Measurements from ENCODE around the gene PSMD13. TPM values are rescaled to one million over a fixed set of nuclear protein-coding genes. Genes with fewer than 3 reads are reported as not detected.

The PSMD13 gene
- total and polyA plus RNA-seq, 2 experiments from 2014 or later, result 91.8 to 146 TPM

DNA sequence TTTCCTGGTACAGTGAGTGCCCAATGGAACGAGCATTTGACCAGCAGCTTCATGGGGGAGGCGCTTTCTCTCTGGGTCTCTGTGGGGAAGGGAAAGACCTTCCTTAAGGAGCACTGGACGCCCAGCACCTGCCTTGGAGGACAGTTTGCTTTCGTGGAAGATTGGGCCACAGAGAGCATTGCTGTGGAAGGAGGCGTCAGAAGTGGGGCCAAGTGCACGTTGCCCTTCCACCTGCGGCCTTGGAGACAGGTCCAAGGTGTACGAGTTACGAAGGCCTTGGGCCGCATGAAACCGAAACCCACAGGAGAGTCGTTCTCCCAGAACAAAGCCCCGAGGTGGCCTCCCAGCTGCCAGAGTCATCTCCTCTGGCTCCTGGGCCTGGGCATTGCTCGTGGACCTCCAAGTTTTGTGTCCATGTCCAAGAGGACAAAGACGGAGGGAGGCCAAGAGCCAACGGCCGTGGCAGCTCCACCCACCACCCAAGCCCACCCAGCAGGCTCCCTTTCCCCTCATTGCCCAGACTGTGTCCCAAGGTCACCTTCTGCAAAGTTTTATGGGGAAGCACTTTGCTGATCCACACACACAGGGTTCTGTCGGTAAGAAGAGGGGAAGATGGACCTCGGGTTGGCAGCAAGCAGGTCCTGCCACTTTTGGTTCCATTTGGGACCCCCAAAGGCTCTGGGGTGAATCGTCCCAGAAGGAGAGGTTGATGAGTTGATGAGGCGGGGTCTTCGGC is 35.6 kb downstream of the PSMD13 start:
- WGBS (ENCODE audit: low lambda C conversion rate, missing lambda C conversion rate), result 94% methylated on average over 22 of the region's 22 CpGs
- H2AFZ ChIP-seq, result no peak overlapping the region

DNA sequence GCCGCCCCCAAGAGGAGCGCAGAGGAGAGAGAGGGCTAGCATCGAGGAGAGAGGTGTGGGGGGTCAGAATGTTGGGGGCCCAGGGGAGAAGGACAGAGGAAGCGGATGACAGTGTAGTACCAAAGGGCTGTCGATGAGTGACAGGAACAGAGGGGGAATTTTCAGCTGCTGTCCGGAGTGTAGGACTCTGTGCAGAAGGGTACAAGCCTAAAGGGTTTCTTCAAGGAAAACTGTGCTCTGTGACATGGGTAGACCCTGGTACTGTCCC is 36.1 kb downstream of the PSMD13 start:
- DNase-seq (ENCODE audit: low spot score), result no peak
- Histone ChIP-seq H3K79me2 (no peaks in the 10 kb centered on the region), H3K4me1 (ENCODE audit: insufficient read depth) (peaks cover 7% of the 10 kb centered on the region), H3K4me3 (no peak overlapping the region), H3K9me2 (replicated peaks; ENCODE audit: insufficient read depth) (no peaks in the 10 kb centered on the region), H2AFZ (no peak overlapping the region), H3K27me3 (no peaks in the 10 kb centered on the region), H3K4me2 (no peak overlapping the region), H3K36me3 (replicated peaks; ENCODE audit: insufficient read depth, low read depth) (no peaks in the 10 kb centered on the region), H4K20me1 (ENCODE audit: insufficient read depth, poor library complexity, severe bottlenecking) (no peaks in the 10 kb centered on the region), H3K9me3 (ENCODE audit: low read depth) (no peaks in the 10 kb centered on the region), H3K27ac (no peak overlapping the region)
- no peak for TF ChIP-seq EZH2 (IDR thresholded peaks at IDR 0.05; ENCODE audit: borderline replicate concordance)
- TF ChIP-seq EZH2phosphoT487 (IDR thresholded peaks at IDR 0.05; ENCODE audit: low read depth, severe bottlenecking, unreplicated experiment), result no peak
- TF ChIP-seq, protein P1, sequence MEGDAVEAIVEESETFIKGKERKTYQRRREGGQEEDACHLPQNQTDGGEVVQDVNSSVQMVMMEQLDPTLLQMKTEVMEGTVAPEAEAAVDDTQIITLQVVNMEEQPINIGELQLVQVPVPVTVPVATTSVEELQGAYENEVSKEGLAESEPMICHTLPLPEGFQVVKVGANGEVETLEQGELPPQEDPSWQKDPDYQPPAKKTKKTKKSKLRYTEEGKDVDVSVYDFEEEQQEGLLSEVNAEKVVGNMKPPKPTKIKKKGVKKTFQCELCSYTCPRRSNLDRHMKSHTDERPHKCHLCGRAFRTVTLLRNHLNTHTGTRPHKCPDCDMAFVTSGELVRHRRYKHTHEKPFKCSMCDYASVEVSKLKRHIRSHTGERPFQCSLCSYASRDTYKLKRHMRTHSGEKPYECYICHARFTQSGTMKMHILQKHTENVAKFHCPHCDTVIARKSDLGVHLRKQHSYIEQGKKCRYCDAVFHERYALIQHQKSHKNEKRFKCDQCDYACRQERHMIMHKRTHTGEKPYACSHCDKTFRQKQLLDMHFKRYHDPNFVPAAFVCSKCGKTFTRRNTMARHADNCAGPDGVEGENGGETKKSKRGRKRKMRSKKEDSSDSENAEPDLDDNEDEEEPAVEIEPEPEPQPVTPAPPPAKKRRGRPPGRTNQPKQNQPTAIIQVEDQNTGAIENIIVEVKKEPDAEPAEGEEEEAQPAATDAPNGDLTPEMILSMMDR (IDR thresholded peaks at IDR 0.05; ENCODE audit: poor library complexity), result no peak
- WGBS (ENCODE audit: low lambda C conversion rate, missing lambda C conversion rate), result 95% methylated on average over 6 of the region's 6 CpGs

More for the DNA sequence above, 35.6 kb downstream of the PSMD13 start:
- DNase-seq (ENCODE audit: low spot score), result no peak
- H3K9me3 ChIP-seq (ENCODE audit: low read depth), result no peaks in the 10 kb centered on the region
- H3K79me2 ChIP-seq, result no peaks in the 10 kb centered on the region
- no peaks in the 10 kb centered on the region for H3K36me3 ChIP-seq (replicated peaks; ENCODE audit: insufficient read depth, low read depth)
- H3K27ac ChIP-seq, result peak overlapping the region; percentile 55
- no peak overlapping the region for H3K4me3 ChIP-seq
- no peak for TF ChIP-seq EZH2phosphoT487 (IDR thresholded peaks at IDR 0.05; ENCODE audit: low read depth, severe bottlenecking, unreplicated experiment)
- TF ChIP-seq, protein P1 (IDR thresholded peaks at IDR 0.05; ENCODE audit: poor library complexity), result no peak
- no peak for TF ChIP-seq EZH2 (IDR thresholded peaks at IDR 0.05; ENCODE audit: borderline replicate concordance)
- no peaks in the 10 kb centered on the region for H3K9me2 ChIP-seq (replicated peaks; ENCODE audit: insufficient read depth)
- H3K27me3 ChIP-seq, result no peaks in the 10 kb centered on the region
- no peaks in the 10 kb centered on the region for H4K20me1 ChIP-seq (ENCODE audit: insufficient read depth, poor library complexity, severe bottlenecking)
- no peak overlapping the region for H3K4me2 ChIP-seq
- peaks cover 7% of the 10 kb centered on the region for H3K4me1 ChIP-seq (ENCODE audit: insufficient read depth)

DNA sequence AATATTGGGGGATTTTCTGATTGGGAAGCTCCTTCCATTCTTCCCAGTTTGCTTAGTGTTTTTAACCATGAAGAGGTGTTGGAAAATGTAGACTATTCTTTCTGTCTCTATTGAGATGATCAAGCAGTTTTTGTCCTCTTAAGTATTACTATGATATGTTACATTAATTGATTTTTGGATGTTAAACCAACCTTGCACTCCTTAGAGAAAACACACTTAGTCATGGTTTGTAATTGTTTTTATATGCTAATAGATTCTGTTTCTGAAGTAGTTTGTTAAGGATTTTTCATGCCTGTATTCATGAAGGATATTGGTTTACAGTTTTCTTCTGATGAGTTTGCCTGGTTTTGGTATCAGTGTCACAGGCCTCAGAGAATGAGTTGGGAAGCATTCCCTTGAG is 39.4 kb downstream of the PSMD13 start:
- no peaks in the 10 kb centered on the region for H3K27me3 ChIP-seq
- H3K27ac ChIP-seq, result no peak overlapping the region

More for the DNA sequence above, 39.4 kb downstream of the PSMD13 start:
- TF ChIP-seq, protein P1 (IDR thresholded peaks at IDR 0.05; ENCODE audit: poor library complexity), result no peak
- TF ChIP-seq EZH2phosphoT487 (IDR thresholded peaks at IDR 0.05; ENCODE audit: low read depth, severe bottlenecking, unreplicated experiment), result no peak
- no peak for TF ChIP-seq EZH2 (IDR thresholded peaks at IDR 0.05; ENCODE audit: borderline replicate concordance)
- Histone ChIP-seq H2AFZ (no peak overlapping the region), H3K4me3 (no peak overlapping the region), H3K36me3 (replicated peaks; ENCODE audit: insufficient read depth, low read depth) (no peaks in the 10 kb centered on the region), H3K9me2 (replicated peaks; ENCODE audit: insufficient read depth) (no peaks in the 10 kb centered on the region), H4K20me1 (ENCODE audit: insufficient read depth, poor library complexity, severe bottlenecking) (no peaks in the 10 kb centered on the region), H3K4me1 (ENCODE audit: insufficient read depth) (peaks cover 3% of the 10 kb centered on the region), H3K9me3 (ENCODE audit: low read depth) (no peaks in the 10 kb centered on the region), H3K4me2 (no peak overlapping the region), H3K79me2 (no peaks in the 10 kb centered on the region)
- no peak for DNase-seq (ENCODE audit: low spot score)

Measured in hepatocyte (in vitro differentiated cells).